ENCODE results near the gene NPTN.

GRCh38 chr15:73626072-73626471 is 7.1 kb downstream of the NPTN start:
- TF ChIP-seq CTCF (IDR thresholded peaks at IDR 0.05) (no peak), ZFX (IDR thresholded peaks at IDR 0.05; ENCODE audit: borderline replicate concordance) (no peak)

Data from 22Rv1 (cell line).